Cerebellar cortex (tissue), 1 donor: Measurements from ENCODE around the gene FAM167B.

ENCODE experiments used
- DNase-seq: peaks from one replicate; pipeline ENCODE4 v3.0.0-alpha.2; 2015; ENCODE audit warnings: low spot score

The FAM167B gene

DNA sequence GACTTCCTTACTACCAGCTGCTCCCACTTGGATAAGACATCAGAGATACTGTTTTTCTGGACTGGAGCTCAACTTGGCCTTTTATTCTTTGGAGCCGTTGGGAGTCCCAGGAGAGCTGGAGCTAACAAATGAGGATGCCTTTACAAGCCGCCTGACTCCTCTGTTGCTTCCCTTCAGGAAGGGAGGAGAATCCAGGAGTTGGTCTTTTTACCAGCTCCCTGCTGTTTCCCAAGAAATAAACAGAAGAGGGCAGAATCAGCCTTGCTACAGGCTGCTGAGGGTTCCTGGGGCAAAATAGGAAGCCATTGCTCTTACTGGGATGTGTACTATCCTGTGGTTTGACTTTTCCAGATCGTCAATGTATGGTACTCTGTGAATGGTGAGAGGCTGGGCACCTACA is 23.3 kb upstream of the FAM167B start:
- DNase-seq, result no peak

DNA sequence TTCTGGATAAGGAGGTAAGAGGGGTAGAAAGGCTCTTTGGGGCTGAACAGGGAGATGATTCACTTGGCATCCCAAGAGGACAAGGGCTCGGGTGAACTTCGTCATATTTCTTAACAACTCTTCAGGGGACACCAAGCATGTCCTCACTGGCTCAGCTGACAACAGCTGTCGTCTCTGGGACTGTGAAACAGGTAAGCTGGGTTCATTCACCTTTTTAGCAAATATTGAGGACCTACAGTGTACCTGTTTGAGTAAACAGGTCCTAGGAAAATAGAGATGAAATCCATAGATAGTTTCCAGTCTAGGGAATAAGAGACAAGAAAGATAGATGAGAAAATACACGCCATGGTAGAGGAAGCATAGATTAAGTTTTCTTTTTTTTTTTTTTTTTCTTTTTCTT is 22.7 kb upstream of the FAM167B start:
- DNase-seq, result no peak

DNA sequence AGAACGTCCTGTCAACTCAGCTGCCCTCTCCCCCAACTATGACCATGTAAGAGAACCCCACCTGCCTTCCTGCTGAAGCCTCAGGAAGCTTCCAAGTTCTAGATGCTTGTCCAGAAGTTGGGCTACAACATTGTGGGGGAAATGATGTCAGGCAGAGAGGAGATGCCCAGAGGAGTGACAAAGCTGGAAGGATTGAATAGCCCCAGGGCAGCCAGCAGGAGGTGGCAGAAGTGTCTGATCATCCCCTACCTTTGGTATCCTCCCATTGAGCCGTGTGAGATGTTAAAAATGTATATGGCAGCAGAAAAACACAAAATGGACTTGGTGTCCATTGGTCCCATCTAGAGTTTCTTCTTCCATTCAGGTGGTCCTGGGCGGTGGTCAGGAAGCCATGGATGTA is 18.3 kb upstream of the FAM167B start:
- no peak for DNase-seq

DNA sequence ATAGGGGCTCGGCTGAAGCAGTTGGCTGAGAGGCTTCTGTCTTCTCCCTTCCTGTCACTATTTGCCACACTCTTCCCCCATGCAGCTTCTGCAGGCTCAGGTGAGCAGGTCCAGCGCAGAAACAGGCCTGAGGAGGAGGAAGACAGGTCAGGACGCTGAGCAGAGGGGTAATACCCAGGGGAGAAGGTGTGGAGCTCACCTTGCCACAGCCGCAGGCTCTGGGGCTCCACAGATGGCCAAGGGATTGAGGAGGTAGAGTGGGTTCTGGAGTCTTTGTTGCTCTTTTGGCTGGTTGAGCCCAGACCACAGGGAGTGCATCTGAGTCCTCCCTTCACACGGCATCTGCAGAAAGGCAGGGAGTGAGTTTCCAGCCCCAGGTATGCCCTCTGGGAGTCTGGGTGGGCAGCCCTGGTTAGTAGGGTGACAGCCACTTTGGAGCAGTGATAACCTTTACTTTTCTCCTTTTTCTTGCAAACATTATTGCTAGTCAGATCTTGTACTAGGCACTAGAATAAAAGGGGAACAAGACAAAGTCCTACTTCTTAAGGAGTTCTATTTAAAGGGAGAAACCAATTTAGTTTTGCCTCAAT is 15.1 kb upstream of the FAM167B start:
- DNase-seq, result no peak

DNA sequence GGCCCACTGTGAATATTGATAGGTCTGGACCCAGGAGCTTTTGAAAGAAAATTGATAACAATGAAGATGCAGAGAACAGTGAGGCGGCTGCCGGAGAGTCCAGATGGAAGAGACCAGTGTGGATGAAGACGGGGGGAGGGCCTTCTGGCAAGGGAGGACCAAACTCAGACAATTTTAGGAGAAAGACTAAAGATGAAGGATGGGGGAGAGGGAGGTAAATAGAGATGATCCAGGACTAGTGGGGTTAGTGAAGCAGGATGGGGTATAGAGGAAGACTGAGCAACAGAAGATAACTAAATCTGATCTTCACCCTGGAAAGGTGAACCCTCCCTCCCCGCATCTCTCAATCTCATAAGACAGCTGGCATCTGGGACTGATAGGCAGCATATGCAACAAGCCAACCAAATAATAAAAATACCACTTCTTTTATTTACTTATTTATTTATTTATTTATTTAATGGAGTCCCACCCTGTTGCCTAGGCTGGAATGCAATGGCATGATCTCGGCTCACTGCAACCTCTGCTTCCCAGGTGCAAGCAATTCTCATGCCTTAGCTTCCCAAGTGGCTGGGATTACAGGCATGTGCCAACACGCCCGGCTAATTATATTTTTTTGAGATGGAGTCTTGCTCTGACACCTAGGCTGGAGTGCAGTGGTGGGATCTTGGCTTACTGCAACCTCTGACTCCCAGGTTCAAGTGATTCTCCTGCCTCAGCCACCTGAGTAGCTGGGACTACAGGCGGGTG is 14.3 kb upstream of the FAM167B start:
- no peak for DNase-seq

DNA sequence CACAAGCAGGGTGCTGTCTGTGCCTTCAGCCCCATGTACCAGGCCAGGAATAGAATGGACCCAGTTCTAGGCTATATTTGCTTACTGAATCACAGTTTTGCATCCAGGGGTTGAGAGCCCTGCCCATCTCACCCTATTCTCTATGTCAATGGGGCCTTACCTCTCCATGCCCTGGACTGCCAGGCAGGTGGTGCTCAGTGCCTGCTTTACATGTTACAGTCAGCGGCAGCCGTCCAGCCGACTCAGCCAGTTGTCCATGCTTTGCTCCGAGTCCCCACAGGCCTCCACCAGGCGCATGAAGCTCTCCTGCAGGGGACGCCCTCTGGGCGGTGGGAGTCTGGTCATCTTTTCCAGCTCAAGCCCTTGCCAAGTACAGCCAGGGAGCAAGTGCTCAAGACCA is 12.2 kb upstream of the FAM167B start:
- peak; percentile 51 for DNase-seq

DNA sequence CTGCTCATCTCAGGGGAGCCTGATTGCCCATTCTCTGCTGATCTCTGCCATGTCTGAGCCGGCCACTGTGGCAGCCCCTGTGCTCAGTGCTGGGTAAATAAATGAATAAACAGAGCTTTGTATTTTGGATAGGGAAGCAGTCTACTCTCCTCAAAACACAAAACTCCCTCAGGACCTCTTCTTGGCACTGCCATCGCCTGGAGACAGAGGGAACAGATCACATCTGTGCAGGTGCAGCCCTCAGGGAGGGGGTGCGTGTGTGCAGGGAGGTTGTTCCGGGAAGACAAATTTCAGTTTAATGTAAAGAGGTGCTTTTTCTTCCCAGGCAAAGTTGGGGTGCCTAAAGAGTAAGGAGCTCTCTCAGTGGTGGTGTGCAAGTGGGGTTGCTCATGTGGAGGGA is 7.7 kb upstream of the FAM167B start:
- DNase-seq, result no peak

DNA sequence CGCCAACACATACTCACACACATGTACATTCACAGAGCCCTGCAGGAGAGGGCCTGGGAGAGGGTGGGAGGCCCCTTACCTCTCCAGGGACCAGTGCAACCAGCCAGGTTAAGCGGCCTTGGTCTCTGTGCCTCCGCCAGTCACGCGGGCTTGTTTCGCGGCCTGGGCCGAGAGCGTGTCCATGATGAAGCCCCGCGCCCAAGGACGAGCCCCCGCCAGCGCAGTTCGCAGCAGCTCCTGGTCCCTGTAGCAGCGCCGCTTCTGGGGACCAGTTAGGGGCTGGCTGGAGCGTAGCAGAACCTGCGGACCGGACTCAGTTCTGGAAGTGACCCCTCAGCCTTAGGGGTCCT is 7.3 kb upstream of the FAM167B start:
- DNase-seq, result no peak

DNA sequence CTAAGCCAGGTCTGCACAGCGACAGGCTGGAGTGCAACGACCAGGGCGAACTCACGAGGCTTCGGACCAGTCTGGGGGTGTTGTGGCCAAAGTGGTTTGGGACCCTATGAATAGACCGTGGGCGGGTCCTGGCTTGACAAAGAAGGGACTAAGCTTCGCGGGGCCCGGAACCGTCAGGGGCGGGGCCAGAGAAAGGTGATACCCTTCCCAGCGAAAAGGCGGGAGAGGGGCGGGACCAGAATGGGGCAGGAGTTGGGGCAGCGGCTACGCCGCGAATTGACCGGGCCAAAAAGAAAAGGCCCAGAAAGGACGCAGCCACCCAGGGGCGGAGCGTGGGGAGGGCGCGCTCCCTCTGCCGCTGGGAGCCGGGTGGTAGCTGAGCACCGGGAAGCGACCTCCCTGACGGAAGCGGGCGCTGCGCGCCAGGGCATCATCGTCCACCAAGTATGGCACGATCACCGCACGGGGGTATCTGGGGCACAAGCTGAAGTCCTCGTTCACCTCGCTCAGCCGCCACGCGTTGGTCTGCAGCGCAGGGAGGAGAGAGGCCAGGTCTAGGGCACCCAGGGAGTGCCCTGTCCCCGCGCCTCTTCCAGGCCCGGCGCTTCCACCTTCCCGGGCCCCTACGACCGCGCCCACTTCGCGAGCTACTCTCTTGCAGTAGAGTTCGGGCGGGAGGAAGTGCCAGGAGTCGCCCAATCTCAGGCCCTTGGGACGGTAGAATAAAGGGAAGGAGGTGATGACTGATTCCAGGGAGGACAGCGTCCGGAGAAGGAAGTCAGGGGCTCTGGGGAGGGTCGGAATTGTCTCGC is 6.7 kb upstream of the FAM167B start:
- DNase-seq, result no peak

DNA sequence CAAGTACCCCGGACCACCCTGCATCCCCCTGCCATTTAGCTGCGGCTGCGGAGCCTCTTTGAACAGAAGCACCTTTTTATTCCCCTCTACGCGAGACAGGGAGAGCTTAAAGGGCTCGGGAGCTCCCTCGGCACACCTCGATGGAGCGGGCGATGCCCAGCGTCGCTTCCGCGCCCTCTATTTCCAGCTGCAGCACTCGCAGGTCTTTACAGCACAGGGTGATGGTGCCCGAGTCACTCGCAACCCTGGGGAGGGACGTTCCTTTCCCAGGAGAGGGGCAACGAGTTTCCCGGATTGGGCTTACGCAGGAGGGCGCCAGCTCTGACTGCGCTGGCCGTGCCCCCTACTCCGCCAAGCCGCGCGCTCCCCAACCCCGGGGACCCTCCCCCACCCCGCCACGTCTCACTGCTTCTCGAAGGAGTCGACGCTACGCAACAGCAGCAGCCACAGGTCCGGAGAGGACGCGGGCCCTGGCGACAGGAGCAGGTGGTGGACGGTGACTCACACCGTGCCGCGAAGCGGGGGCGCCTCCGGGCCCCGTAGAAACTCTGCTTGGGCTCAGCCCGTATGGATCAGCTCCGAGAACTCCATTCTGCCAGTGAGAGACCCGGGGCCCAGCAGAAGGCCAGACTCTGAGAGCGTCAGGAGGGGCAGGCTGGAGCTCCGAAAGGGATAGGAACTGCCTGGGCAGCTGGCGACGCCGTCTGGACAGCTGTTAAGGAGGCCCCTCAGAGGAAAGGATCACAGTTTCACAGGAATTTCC is 5.8 kb upstream of the FAM167B start:
- no peak for DNase-seq

DNA sequence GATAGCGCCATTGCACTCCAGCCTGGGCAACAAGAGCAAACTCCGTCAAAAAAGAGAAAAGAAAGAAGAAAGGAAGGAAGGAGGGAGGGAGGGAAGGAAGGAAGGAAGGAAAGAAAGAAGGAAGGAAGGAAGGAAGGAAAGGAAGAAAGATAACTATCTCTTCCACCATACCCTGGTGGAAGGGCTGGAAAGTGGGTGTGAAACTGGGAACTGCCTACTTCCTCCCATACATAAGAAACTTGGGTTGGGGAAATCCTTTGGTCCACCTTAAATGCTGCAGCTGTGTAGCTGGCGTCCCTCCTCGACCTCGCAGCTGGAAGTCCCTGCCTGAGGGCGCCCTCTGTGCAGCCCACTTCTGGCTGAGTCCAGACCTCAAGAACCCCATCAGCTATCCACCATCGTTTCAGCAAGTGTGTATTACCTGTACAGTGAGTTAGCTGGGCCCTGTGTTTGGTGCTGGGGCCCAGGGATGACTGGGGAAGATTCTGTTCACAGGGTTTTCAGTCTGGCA is 4.6 kb upstream of the FAM167B start:
- peak; percentile 20 for DNase-seq

DNA sequence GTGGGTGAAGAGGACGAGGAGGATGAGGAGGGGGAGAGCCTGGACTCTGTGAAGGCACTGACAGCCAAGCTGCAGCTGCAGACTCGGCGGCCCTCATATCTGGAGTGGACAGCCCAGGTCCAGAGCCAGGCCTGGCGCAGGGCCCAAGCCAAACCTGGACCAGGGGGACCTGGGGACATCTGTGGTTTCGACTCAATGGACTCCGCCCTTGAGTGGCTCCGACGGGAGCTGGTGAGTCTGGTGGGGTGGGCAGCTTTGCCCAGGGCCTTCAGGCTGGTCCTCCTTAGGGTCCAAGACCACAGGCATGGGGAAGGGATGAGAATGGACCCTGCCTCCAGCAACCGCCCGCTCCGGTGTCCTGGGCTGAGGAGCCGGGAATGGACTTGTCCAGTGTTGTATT is 430 bp downstream of the FAM167B start:
- no peak for DNase-seq

DNA sequence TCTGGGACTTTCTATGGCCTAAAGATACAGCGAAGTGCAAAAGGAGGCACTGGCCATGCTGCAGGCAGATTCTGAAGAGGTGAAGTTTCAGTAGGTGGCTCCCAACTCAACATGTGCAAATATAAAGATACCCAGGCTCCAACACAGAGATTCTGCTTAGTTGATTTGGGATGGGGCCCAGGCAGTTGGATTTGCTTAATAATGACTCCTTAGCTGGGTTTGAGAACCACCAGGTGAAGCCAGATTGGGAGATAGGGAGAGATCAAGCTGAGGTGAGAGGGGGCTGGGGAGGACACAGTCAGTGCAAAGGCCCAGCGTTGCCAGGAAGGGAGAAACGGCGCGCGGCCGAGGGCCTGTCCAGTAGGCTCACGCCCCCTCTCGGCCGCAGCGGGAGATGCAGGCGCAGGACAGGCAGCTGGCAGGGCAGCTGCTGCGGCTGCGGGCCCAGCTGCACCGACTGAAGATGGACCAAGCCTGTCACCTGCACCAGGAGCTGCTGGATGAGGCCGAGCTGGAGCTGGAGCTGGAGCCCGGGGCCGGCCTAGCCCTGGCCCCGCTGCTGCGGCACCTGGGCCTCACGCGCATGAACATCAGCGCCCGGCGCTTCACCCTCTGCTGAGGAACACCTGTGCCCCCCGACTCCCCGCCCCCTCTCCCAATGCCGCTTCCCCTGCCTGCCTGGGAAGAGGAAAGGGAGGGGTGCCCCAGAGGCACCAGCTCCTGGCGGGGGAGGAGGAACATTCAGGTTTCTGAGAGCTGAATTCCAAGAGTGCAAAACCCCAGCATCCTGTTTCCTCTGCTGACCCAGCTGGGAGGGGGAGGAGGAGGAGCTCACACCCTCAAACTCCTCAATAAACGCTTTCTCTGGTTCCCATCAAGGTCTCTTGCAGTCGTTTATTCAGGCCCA is 1.2 kb downstream of the FAM167B start:
- peak; percentile 56 for DNase-seq

DNA sequence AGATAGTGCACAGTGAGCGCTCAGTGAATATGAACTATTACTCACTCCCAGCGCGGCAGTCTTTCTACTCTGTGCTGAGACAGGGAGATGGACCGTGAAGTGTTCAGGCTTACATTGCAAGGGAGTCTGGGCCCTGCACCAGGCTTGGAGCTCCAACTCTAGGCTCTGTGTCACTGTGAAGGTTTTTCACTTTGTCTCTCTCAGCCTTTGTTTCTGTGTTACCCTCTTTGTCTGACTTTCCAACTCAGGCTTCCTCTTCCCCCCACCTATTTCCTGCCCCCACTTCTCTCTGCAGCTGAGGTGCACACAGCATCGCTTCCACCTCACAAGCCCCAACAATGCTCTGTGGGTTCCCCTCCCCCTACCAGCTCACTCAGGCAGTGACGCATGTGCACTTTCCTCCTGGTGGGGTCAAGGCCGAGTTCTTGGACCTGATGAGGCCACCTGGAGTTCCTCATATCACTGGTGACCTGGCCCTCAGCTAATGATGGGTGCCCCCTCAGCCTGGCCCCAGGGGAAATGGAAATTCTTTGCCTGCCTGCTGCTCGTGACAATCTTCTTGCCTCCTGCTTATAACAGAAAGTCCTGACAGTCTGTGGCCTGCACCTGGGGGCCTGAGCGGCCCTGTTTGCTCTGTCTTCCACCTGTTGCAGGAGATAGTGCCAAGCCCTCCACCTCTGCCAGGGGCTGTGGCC is 3.0 kb downstream of the FAM167B start:
- no peak for DNase-seq

DNA sequence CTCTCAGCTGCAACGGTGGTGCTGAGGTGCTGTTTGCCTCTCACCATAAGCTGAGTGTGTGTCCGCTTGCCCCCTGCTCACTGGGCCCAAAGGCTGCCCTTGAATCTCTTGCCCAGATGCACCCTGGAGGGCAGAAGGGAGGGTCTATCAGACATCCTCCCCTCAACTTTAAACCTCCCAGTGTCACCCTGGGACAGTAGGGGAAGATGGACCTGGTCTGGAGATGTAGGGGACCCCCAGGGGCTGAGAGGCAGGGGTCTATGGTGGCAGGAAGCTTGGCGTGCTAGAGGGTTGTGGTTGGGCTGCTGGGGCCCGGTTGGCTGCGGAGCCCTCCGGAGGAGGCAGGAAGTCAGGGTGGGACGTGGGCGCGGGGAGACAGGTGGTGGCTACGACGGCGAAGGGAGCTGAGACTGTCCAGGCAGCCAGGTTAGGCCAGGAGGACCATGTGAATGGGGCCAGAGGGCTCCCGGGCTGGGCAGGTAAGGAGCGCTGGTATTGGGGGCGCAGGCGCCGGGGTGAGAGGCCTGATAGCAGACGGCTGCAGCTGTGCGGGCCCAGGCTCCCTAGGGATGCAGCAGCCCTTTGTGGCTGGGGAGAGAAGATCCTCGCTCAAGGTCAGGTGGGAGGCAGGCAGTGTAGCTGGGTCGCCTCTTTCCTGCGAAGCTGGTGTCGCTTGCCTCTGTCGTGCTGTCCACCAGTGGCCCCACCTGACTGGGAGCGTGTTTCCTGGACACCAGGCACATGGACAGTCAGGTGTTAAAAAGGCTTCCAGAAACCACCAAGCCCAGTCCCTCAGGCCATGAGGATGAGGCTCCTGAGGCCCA is 4.1 kb downstream of the FAM167B start, which contains the start of gene LCK:
LCK (plus strand) TSS at position 373 of the 824 bp plus-strand sequence. CDS start 23,065 bp downstream, outside the sequence.
- no peak for DNase-seq

DNA sequence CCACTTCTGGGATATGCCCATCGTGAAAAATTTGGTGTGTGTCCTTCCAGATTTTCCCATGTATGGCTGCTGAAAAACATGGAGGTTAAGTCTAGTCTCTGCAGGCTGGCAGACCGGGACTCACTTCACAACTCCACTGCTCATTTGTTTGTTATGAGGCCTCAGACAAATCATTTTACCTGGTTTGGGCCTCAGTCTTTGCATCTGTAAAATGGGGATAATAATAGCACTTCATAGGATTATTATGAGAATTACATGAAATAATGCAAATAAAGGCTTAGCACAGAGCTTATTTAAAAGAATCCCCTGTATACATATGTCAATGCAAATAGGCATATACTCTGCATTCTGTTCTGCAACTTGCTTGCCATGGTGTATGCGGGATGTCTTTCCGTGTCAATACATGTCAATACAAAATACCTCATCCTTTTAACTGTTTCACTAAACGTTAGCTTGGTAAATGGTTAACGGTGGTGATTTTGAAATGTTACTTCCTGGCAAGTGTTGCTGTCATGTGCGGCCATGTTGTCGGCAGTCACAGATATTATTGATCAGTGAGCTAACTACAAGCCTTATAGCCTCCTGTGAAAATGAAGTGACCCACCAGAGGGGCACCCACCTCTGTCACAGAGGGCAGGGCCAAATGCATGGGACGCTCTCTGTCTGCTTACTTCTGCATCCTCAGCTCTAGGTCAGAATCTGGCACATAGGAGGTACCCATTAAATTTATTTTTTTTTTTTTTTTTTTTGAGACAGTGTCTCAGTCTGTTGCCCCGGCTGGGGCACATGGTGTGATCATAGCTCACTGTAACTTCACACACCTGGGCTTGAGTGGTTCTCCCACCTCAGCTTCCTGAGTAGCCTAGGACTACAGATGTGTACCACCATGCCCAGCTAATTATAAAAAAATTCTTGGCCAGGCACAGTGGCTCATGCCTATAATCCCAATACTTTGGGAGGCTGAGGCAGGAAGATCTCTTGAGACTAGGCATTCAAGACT is 8.3 kb downstream of the FAM167B start:
- no peak for DNase-seq

DNA sequence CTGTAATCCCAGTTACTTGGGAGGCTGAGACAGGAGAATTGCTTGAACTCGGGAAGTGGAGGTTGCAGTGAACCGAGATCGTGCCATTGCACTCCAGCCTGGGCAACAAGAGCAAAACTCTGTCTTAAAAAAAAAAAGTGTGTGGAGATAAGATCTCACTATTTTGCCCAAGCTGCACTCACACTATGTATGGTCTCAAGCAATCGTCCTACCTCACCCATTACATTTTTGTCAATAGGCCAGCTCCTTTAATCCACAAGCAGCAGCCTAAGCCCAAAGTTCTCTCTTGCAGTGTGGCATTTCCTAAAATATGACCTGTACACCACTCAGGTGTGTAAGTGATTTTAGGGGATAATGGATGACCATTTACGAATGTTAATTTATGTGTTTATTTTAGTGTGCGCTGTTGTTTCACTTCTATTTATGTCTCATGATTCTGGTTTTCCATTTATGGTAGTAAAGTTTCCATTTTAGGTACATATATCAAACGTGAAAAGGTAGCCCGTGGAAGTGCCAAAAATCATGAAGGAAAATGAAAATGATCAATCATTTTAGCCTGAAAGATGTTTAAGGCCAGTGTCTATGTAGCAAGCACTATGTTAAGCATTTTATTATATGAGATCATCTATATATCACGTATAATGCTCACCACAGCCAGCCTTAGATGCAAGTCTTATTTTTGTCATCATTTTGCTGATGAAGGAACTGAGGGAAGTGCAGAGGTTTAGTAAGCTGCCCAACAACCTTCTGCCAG is 9.6 kb downstream of the FAM167B start:
- DNase-seq, result no peak

DNA sequence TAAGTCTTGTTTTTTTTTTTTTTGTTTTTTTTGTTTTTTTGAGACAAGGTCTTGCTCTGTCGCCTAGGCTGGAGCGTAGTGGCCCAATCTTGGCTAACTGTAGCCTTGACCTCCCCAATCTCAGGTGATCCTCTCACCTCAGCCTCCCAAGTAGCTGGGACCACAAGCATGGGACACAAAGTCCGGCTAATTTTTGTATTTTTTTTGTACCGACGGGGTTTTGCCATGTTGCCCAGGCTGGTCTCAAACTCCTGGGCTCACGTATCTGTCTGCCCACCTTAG is 10.1 kb downstream of the FAM167B start:
- no peak for DNase-seq
